ENCODE measurements around the gene TTC23.

The TTC23 gene

GRCh38 chr15:99140590-99140989 is 108.8 kb downstream of the TTC23 start:
- ChIA-PET POLR2A (no interaction called here), CTCF (no interaction called here)
- no peak for TF ChIP-seq TARDBP (IDR thresholded peaks at IDR 0.05)
- no peak for TF ChIP-seq SP1 (IDR thresholded peaks at IDR 0.05)
- no peak for TF ChIP-seq FOXA1 (IDR thresholded peaks at IDR 0.05)
- TF ChIP-seq ARNT (IDR thresholded peaks at IDR 0.05) = no peak
- no peak for TF ChIP-seq ZNF384 (IDR thresholded peaks at IDR 0.05)
- no peak for TF ChIP-seq LEF1 (IDR thresholded peaks at IDR 0.05; ENCODE audit: borderline replicate concordance)
- no peak for TF ChIP-seq SUZ12 (IDR thresholded peaks at IDR 0.05)
- TF ChIP-seq FOXM1 (IDR thresholded peaks at IDR 0.05; ENCODE audit: borderline replicate concordance) = no peak
- no peak for TF ChIP-seq ELF4 (IDR thresholded peaks at IDR 0.05)
- no peak for TF ChIP-seq PKNOX1 (IDR thresholded peaks at IDR 0.05)
- TF ChIP-seq NFRKB (IDR thresholded peaks at IDR 0.05) = no peak
- no peak for TF ChIP-seq BHLHE40 (IDR thresholded peaks at IDR 0.05; ENCODE audit: borderline replicate concordance)
- no peak for TF ChIP-seq L3MBTL2 (conservative IDR thresholded peaks at IDR 0.05)
- no peak for TF ChIP-seq FOXK2 (IDR thresholded peaks at IDR 0.05)
- TF ChIP-seq CTBP1 (IDR thresholded peaks at IDR 0.05; ENCODE audit: borderline replicate concordance) = no peak
- TF ChIP-seq HDGF (IDR thresholded peaks at IDR 0.05; ENCODE audit: borderline replicate concordance) = no peak
- DNase-seq (ENCODE audit: extremely low spot score) = no peak

GRCh38 chr15:99139276-99139675 is 110.1 kb downstream of the TTC23 start:
- ChIA-PET POLR2A (no interaction called here), CTCF (no interaction called here)
- TF ChIP-seq PKNOX1 (IDR thresholded peaks at IDR 0.05) = no peak
- TF ChIP-seq SP1 (IDR thresholded peaks at IDR 0.05) = no peak
- no peak for TF ChIP-seq FOXK2 (IDR thresholded peaks at IDR 0.05)
- no peak for TF ChIP-seq CTBP1 (IDR thresholded peaks at IDR 0.05; ENCODE audit: borderline replicate concordance)
- TF ChIP-seq TARDBP (IDR thresholded peaks at IDR 0.05) = no peak
- TF ChIP-seq HDGF (IDR thresholded peaks at IDR 0.05; ENCODE audit: borderline replicate concordance) = no peak
- TF ChIP-seq SUZ12 (IDR thresholded peaks at IDR 0.05) = no peak
- TF ChIP-seq FOXM1 (IDR thresholded peaks at IDR 0.05; ENCODE audit: borderline replicate concordance) = no peak
- TF ChIP-seq NFRKB (IDR thresholded peaks at IDR 0.05) = no peak
- TF ChIP-seq BHLHE40 (IDR thresholded peaks at IDR 0.05; ENCODE audit: borderline replicate concordance) = no peak
- TF ChIP-seq ZNF384 (IDR thresholded peaks at IDR 0.05) = no peak
- no peak for TF ChIP-seq FOXA1 (IDR thresholded peaks at IDR 0.05)
- no peak for TF ChIP-seq L3MBTL2 (conservative IDR thresholded peaks at IDR 0.05)
- TF ChIP-seq ARNT (IDR thresholded peaks at IDR 0.05) = no peak
- TF ChIP-seq LEF1 (IDR thresholded peaks at IDR 0.05; ENCODE audit: borderline replicate concordance) = no peak
- no peak for DNase-seq (ENCODE audit: extremely low spot score)

GRCh38 chr15:99138491-99138982 is 110.8 kb downstream of the TTC23 start:
- ChIA-PET POLR2A (no interaction called here), CTCF (no interaction called here)
- TF ChIP-seq CTBP1 (IDR thresholded peaks at IDR 0.05; ENCODE audit: borderline replicate concordance) (no peak), SUZ12 (IDR thresholded peaks at IDR 0.05) (no peak), FOXA1 (IDR thresholded peaks at IDR 0.05) (no peak)
- no peak for DNase-seq (ENCODE audit: extremely low spot score)

GRCh38 chr15:99137877-99138276 is 111.5 kb downstream of the TTC23 start:
- CTCF ChIA-PET = no interaction called here
- DNase-seq (ENCODE audit: extremely low spot score) = no peak
- POLR2A ChIA-PET = no interaction called here
- TF ChIP-seq FOXA1 (IDR thresholded peaks at IDR 0.05) (no peak), ELF4 (IDR thresholded peaks at IDR 0.05) (no peak), L3MBTL2 (conservative IDR thresholded peaks at IDR 0.05) (no peak), TARDBP (IDR thresholded peaks at IDR 0.05) (no peak), LEF1 (IDR thresholded peaks at IDR 0.05; ENCODE audit: borderline replicate concordance) (no peak), FOXK2 (IDR thresholded peaks at IDR 0.05) (no peak), NFRKB (IDR thresholded peaks at IDR 0.05) (no peak), SP1 (IDR thresholded peaks at IDR 0.05) (no peak), ARNT (IDR thresholded peaks at IDR 0.05) (no peak), SUZ12 (IDR thresholded peaks at IDR 0.05) (no peak), FOXM1 (IDR thresholded peaks at IDR 0.05; ENCODE audit: borderline replicate concordance) (no peak), BHLHE40 (IDR thresholded peaks at IDR 0.05; ENCODE audit: borderline replicate concordance) (no peak), CTBP1 (IDR thresholded peaks at IDR 0.05; ENCODE audit: borderline replicate concordance) (no peak)

GRCh38 chr15:99137111-99137546 is 112.3 kb downstream of the TTC23 start:
- DNase-seq (ENCODE audit: extremely low spot score) = no peak
- no peak for TF ChIP-seq SUZ12 (IDR thresholded peaks at IDR 0.05)
- TF ChIP-seq PKNOX1 (IDR thresholded peaks at IDR 0.05) = no peak
- no peak for TF ChIP-seq FOXM1 (IDR thresholded peaks at IDR 0.05; ENCODE audit: borderline replicate concordance)
- TF ChIP-seq L3MBTL2 (conservative IDR thresholded peaks at IDR 0.05) = no peak
- TF ChIP-seq NFRKB (IDR thresholded peaks at IDR 0.05) = no peak
- TF ChIP-seq BHLHE40 (IDR thresholded peaks at IDR 0.05; ENCODE audit: borderline replicate concordance) = no peak
- no peak for TF ChIP-seq HDGF (IDR thresholded peaks at IDR 0.05; ENCODE audit: borderline replicate concordance)
- no peak for TF ChIP-seq ELF4 (IDR thresholded peaks at IDR 0.05)
- no peak for TF ChIP-seq FOXA1 (IDR thresholded peaks at IDR 0.05)
- no peak for TF ChIP-seq ARNT (IDR thresholded peaks at IDR 0.05)
- no peak for TF ChIP-seq ZNF384 (IDR thresholded peaks at IDR 0.05)
- TF ChIP-seq FOXK2 (IDR thresholded peaks at IDR 0.05) = no peak
- no peak for TF ChIP-seq SP1 (IDR thresholded peaks at IDR 0.05)
- TF ChIP-seq CTBP1 (IDR thresholded peaks at IDR 0.05; ENCODE audit: borderline replicate concordance) = no peak
- TF ChIP-seq LEF1 (IDR thresholded peaks at IDR 0.05; ENCODE audit: borderline replicate concordance) = no peak
- ChIA-PET POLR2A (no interaction called here), CTCF (interaction anchor here (0.6 kb wide), 1 partner anchor 358 kb away, joined by 3 read pairs; no protein-coding TSS in a partner anchor)

GRCh38 chr15:99135194-99135593 is 114.2 kb downstream of the TTC23 start:
- TF ChIP-seq PKNOX1 (IDR thresholded peaks at IDR 0.05) (no peak), ELF4 (IDR thresholded peaks at IDR 0.05) (no peak)
- ChIA-PET CTCF (interaction anchor here (0.6 to 1.0 kb wide), 3 partner anchors 24 to 388 kb away, joined by 3 to 8 read pairs (median 3); no protein-coding TSS in a partner anchor), POLR2A (interaction anchor here (1.6 kb wide), 1 partner anchor 116 kb away, joined by 6 read pairs; the partner anchor contains the start of gene LRRC28)
- DNase-seq (ENCODE audit: extremely low spot score) = no peak

All from HEK293T (cell line).